SH-SY5Y (cell line): Measurements from ENCODE around the gene CRABP1.

Source experiments
- GATA2 ChIP-seq: IDR thresholded peaks from 2 replicates; pipeline ENCODE4 v1.6.1; 2011; ENCODE audit warnings: mild to moderate bottlenecking, low read depth, low read length
- GATA3 ChIP-seq: IDR thresholded peaks from 2 replicates; pipeline ENCODE4 v1.6.1; 2011; ENCODE audit warnings: low read depth, mild to moderate bottlenecking, low read length, moderate library complexity

DNA sequence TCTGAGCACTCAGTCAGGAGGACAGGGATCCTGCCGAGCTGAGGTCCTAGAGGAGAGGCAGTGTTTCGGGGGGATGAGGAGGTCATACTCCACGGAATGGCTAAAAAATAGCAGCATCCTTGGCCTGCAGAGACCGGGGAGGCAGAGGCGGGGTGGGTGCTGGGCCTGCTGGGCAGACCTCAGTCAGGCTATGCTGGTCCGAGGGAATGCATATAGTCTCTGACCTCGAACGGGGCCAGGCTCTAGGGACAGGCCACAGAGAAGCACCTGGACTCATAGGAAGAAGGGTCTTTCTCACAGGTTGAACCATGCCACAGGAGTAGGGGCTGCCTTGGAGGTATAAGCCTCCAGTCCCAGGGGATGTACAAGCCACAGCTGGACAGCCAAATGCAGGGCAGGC lies 26.8 kb upstream of the CRABP1 start:
- no peak for TF ChIP-seq GATA2
- TF ChIP-seq GATA3: no peak
